GM23338 (cell line): Measurements from ENCODE around the gene LEP. TPM values are rescaled to one million over a fixed set of nuclear protein-coding genes. Genes with fewer than 3 reads are reported as not detected.

Experiments
- ATAC-seq: fragments of 200-7000 bp; cut with Tn5 transposase; 3 replicates; pipeline ENCODE4 v1.9.1; 2020
- DNase-seq: peaks from one replicate; pipeline ENCODE4 v3.0.0-alpha.2; 2015; ENCODE audit warnings: low spot score
- H2AFZ ChIP-seq: fragments of 200-600 bp; sonication (generic); 2 replicates; pipeline ENCODE4 v1.8.0; 2016; ENCODE audit warnings: antibody characterized with exemption, mild to moderate bottlenecking, moderate library complexity
- H3F3A ChIP-seq: fragments of 200-600 bp; sonication (generic); replicated peaks from 2 replicates; pipeline ENCODE4 v1.8.0; 2017; ENCODE audit warnings: antibody characterized with exemption, mixed run types, low read depth
- H3K27ac ChIP-seq: fragments of 200-600 bp; sonication (generic); 2 replicates; pipeline ENCODE4 v1.6.1; 2016; ENCODE audit warnings: low read depth
- H3K27me3 ChIP-seq: fragments of 200-600 bp; sonication (generic); 2 replicates; pipeline ENCODE4 v1.8.0; 2016; ENCODE audit warnings: mild to moderate bottlenecking, mixed run types, moderate library complexity; ENCODE audit not compliant: insufficient read depth
- H3K36me3 ChIP-seq: fragments of 200-600 bp; sonication (generic); 2 replicates; pipeline ENCODE4 v1.8.0; 2016; ENCODE audit warnings: mild to moderate bottlenecking; ENCODE audit not compliant: insufficient read depth
- H3K4me1 ChIP-seq: fragments of 200-600 bp; sonication (generic); 2 replicates; pipeline ENCODE4 v1.8.0; 2016; ENCODE audit warnings: mild to moderate bottlenecking, moderate library complexity; ENCODE audit not compliant: insufficient read depth
- H3K4me2 ChIP-seq: fragments of 200-600 bp; sonication (generic); 2 replicates; pipeline ENCODE4 v1.7.1; 2017; ENCODE audit warnings: mixed run types
- H3K4me3 ChIP-seq: fragments of 200-600 bp; sonication (generic); 2 replicates; pipeline ENCODE4 v1.6.1; 2016; ENCODE audit warnings: mixed run types
- H3K79me2 ChIP-seq: fragments of 200-600 bp; sonication (generic); replicated peaks from 2 replicates; pipeline ENCODE4 v1.8.0; 2017; ENCODE audit warnings: mild to moderate bottlenecking; ENCODE audit not compliant: insufficient read depth
- H3K9me2 ChIP-seq: fragments of 200-600 bp; sonication (generic); 2 replicates; pipeline ENCODE4 v1.8.0; 2017; ENCODE audit not compliant: insufficient read depth
- H4K20me1 ChIP-seq: fragments of 200-600 bp; sonication (generic); replicated peaks from 2 replicates; pipeline ENCODE4 v1.8.0; 2017; ENCODE audit warnings: mild to moderate bottlenecking; ENCODE audit not compliant: insufficient read depth
- H3K27ac Mint-ChIP-seq: 2 replicates; pipeline ENCODE4 v1.8.0; 2020; ENCODE audit warnings: inconsistent platforms, mild to moderate bottlenecking, moderate library complexity, mixed read lengths
- H3K27me3 Mint-ChIP-seq: 3 replicates; pipeline ENCODE4 v1.8.0; 2022; ENCODE audit warnings: low read depth, mild to moderate bottlenecking, moderate library complexity, mixed read lengths, inconsistent platforms; ENCODE audit not compliant: insufficient read depth, poor library complexity
- H3K36me3 Mint-ChIP-seq: 3 replicates; pipeline ENCODE4 v1.8.0; 2021; ENCODE audit warnings: low read depth, mild to moderate bottlenecking, inconsistent platforms, moderate library complexity, mixed read lengths
- H3K4me1 Mint-ChIP-seq: 3 replicates; pipeline ENCODE4 v1.8.0; 2020; ENCODE audit warnings: mild to moderate bottlenecking, inconsistent platforms, mixed read lengths
- H3K4me3 Mint-ChIP-seq: 3 replicates; pipeline ENCODE4 v1.8.0; 2021; ENCODE audit warnings: moderate library complexity, mild to moderate bottlenecking, inconsistent platforms, mixed read lengths
- H3K9me3 Mint-ChIP-seq: 3 replicates; pipeline ENCODE4 v1.8.0; 2020; ENCODE audit warnings: moderate library complexity, mild to moderate bottlenecking, inconsistent platforms, mixed read lengths
- EZH2 ChIP-seq: fragments of 200-600 bp; sonication (generic); IDR thresholded peaks from one replicate; pipeline ENCODE4 v1.8.0; 2017; ENCODE audit warnings: antibody characterized with exemption, mild to moderate bottlenecking, low read depth; ENCODE audit not compliant: unreplicated experiment
- STAT1 ChIP-seq: IDR thresholded peaks from one replicate; pipeline ENCODE4 v1.6.1; 2016; ENCODE audit warnings: antibody characterized with exemption; ENCODE audit not compliant: unreplicated experiment
- ZNF114 ChIP-seq: fragments of 250-450 bp; sonication (Bioruptor Pico); IDR thresholded peaks from 2 replicates; pipeline ENCODE4 v1.5.0; 2020; ENCODE audit warnings: mild to moderate bottlenecking, moderate library complexity
- ZNF462 ChIP-seq: fragments of 250-450 bp; sonication (Bioruptor Pico); IDR thresholded peaks from 2 replicates; pipeline ENCODE4 v1.5.0; 2020; ENCODE audit warnings: mild to moderate bottlenecking, moderate library complexity
- polyA plus RNA-seq: library from polyadenylated mRNA; unstranded; fragments of >200 nt; fragmentation: Nextera tagmentation; extraction: Ambion mirVana; gene quantifications from 2 replicates; pipeline ENCODE4 v1.2.1, GENCODE V29; 2016
- total RNA-seq: library from RNA; depleted of rRNA; stranded (reverse); fragments of >200 nt; shearing (Covaris generic); gene quantifications from 2 replicates; pipeline ENCODE4 v1.2.3, GENCODE V29; 2014
- TF ChIP-seq, protein P1 (sequence below): IDR thresholded peaks from 2 replicates; pipeline ENCODE4 v1.6.1; 2016; ENCODE audit warnings: antibody characterized with exemption

LEP gene
- total and polyA plus RNA-seq, 2 experiments from 2014 or later: not detected

DNA sequence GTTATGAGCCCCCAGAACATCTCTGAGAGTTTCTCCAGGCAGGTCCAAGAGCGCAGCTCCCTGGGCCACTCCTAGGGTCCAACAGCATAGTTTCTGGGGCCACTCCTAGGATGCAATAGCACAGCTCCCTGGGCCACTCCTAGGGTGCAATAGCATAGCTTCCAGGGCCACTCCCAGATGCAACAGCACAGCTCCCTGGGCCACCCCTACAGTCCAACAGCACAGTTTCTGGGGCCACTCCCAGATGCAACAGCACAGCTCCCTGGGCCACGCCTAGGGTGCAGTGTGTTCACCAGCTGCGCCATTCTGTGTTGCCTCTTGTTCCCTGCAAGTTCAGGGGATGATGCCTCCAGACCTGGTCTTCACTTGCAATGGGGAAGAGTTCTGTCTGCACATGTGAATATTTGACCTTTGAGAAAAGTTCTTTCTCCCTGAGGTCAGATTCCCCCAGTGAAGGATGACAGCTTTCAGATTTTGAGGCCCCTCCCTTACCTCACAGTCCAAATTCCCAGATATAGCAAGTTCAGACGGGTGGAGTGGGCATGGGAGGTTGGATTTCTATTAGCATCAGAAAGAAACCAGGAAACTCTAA, 43.0 kb upstream of the LEP start (continued):
- no peak for TF ChIP-seq ZNF462

DNA sequence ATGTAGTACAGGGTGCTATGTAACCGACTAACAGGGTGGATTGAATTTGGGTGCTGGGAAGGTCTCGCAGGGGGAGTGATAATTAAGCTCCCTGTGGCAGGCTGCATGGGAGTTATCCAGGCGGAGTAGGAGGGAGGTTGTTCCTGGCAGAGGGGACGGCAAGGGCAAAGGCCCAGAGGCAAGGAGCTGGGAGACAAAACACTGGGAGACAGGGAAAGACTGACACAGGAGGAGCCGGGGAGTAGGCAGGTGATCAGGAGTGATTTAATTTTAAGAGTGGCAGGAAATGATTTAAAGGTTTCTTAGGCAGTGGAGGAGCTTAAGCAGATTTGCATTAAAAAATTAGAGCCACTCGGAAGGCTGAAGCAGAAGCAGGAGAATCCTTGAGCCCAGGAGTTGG, 40.7 kb upstream of the LEP start:
- H3K27me3 Mint-ChIP-seq: peaks cover 38% of the 10 kb centered on the region
- peak overlapping the region; percentile 98; the same call in 1 of the 2 replicates for H2AFZ ChIP-seq
- ATAC-seq (peak; percentile 6; the same call in 1 of the 3 replicates), DNase-seq (no peak)
- H3K79me2 ChIP-seq: no peaks in the 10 kb centered on the region
- no peak overlapping the region for H3K27ac Mint-ChIP-seq
- H3K27me3 ChIP-seq: peaks cover 60% of the 10 kb centered on the region
- no peaks in the 10 kb centered on the region for H4K20me1 ChIP-seq
- peak overlapping the region; percentile 71 for H3K4me3 Mint-ChIP-seq
- 0 out of 2 replicates have a peak, but pooled peaks cover 3% of the 10 kb centered on the region for H3F3A ChIP-seq
- peak overlapping the region; percentile 82 for H3K4me3 ChIP-seq
- peak overlapping the region; percentile 90 for H3K4me2 ChIP-seq
- peaks cover 16% of the 10 kb centered on the region for H3K4me1 Mint-ChIP-seq
- 0 out of 2 replicates have a peak, but pooled peaks cover 4% of the 10 kb centered on the region for H3K9me2 ChIP-seq
- no peak overlapping the region for H3K27ac ChIP-seq
- no peaks in the 10 kb centered on the region; the same call in 1 of the 3 replicates for H3K36me3 Mint-ChIP-seq
- H3K4me1 ChIP-seq: peaks cover 14% of the 10 kb centered on the region
- H3K9me3 Mint-ChIP-seq: peaks cover 5% of the 10 kb centered on the region; the same call in 1 of the 3 replicates
- no peaks in the 10 kb centered on the region for H3K36me3 ChIP-seq
- no peak for TF ChIP-seq ZNF462
- no peak for TF ChIP-seq STAT1
- no peak for TF ChIP-seq EZH2
- no peak for TF ChIP-seq ZNF114 (CRISPR knock-in tag)
- TF ChIP-seq, protein P1, sequence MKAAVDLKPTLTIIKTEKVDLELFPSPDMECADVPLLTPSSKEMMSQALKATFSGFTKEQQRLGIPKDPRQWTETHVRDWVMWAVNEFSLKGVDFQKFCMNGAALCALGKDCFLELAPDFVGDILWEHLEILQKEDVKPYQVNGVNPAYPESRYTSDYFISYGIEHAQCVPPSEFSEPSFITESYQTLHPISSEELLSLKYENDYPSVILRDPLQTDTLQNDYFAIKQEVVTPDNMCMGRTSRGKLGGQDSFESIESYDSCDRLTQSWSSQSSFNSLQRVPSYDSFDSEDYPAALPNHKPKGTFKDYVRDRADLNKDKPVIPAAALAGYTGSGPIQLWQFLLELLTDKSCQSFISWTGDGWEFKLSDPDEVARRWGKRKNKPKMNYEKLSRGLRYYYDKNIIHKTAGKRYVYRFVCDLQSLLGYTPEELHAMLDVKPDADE: no peak
